WTC11 (cell line): Measurements from ENCODE around the gene ROBO1. TPM values are rescaled to one million over a fixed set of nuclear protein-coding genes. Genes with fewer than 3 reads are reported as not detected.

ENCODE experiments used
- ATAC-seq: fragments of 200-7000 bp; cut with Tn5 transposase; 2 replicates; pipeline ENCODE4 v1.10.0; 2021; ENCODE audit warnings: mild to moderate bottlenecking, moderate library complexity
- CTCF ChIA-PET: fragments of 300-600 bp; sonication (Branson Sonifier 250); formaldehyde crosslinking; loops from one replicate; lab custom pipeline; 2021; ENCODE audit warnings: antibody characterized with exemption; lab: Charles Lee
- POLR2A ChIA-PET: fragments of 350-600 bp; sonication (Branson Sonifier 250); formaldehyde crosslinking; loops from one replicate; lab custom pipeline; 2021; ENCODE audit warnings: antibody characterized with exemption; lab: Charles Lee
- DNase-seq: peaks from one replicate; pipeline ENCODE4 v3.0.0; 2021; ENCODE audit warnings: low spot score
- H3K27ac Mint-ChIP-seq: 2 replicates; pipeline ENCODE4 v1.8.0; 2021; ENCODE audit warnings: mixed read lengths
- H3K27me3 Mint-ChIP-seq: 2 replicates; pipeline ENCODE4 v1.8.0; 2021; ENCODE audit warnings: low read depth, mild to moderate bottlenecking, moderate library complexity, mixed read lengths
- H3K36me3 Mint-ChIP-seq: 2 replicates; pipeline ENCODE4 v1.8.0; 2021; ENCODE audit warnings: mixed read lengths
- H3K4me1 Mint-ChIP-seq: 2 replicates; pipeline ENCODE4 v1.8.0; 2022; ENCODE audit warnings: mixed read lengths
- H3K4me3 Mint-ChIP-seq: 2 replicates; pipeline ENCODE4 v1.8.0; 2021; ENCODE audit warnings: mild to moderate bottlenecking, moderate library complexity, mixed read lengths
- H3K9me3 Mint-ChIP-seq: 2 replicates; pipeline ENCODE4 v1.8.0; 2021; ENCODE audit warnings: mixed read lengths
- AR ChIP-seq: fragments of 250-450 bp; sonication (Bioruptor Pico); IDR thresholded peaks from 2 replicates; pipeline ENCODE4 v1.9.0; 2021; ENCODE audit warnings: mild to moderate bottlenecking
- ATF6 ChIP-seq: sonication (generic); formaldehyde crosslinking; IDR thresholded peaks from 2 replicates; pipeline ENCODE4 v1.8.1; 2023; ENCODE audit warnings: mild to moderate bottlenecking, missing genetic modification reagents
- EMX1 ChIP-seq: fragments of 250-450 bp; sonication (Bioruptor Pico); IDR thresholded peaks from 2 replicates; pipeline ENCODE4 v1.8.0; 2021; ENCODE audit warnings: mild to moderate bottlenecking
- FOXK1 ChIP-seq: sonication (generic); formaldehyde crosslinking; IDR thresholded peaks from 2 replicates; pipeline ENCODE4 v1.8.0; 2022; ENCODE audit warnings: mild to moderate bottlenecking, moderate library complexity, missing genetic modification reagents
- IRF2 ChIP-seq: sonication (generic); formaldehyde crosslinking; IDR thresholded peaks from 2 replicates; pipeline ENCODE4 v1.8.0; 2022; ENCODE audit warnings: low read depth, missing genetic modification reagents, borderline replicate concordance
- MLX ChIP-seq: sonication (generic); formaldehyde crosslinking; IDR thresholded peaks from 2 replicates; pipeline ENCODE4 v1.8.1; 2023; ENCODE audit warnings: mild to moderate bottlenecking, missing genetic modification reagents, moderate library complexity
- MYBL2 ChIP-seq: sonication (generic); formaldehyde crosslinking; IDR thresholded peaks from 2 replicates; pipeline ENCODE4 v1.8.1; 2023; ENCODE audit warnings: mild to moderate bottlenecking, moderate library complexity, missing genetic modification reagents
- NFYB ChIP-seq: sonication (generic); formaldehyde crosslinking; conservative IDR thresholded peaks from 2 replicates; pipeline ENCODE4 v1.8.0; 2022; ENCODE audit warnings: low read depth, missing genetic modification reagents
- NR2C2 ChIP-seq: sonication (generic); formaldehyde crosslinking; IDR thresholded peaks from 2 replicates; pipeline ENCODE4 v1.8.0; 2022; ENCODE audit warnings: mild to moderate bottlenecking, missing genetic modification reagents
- NR3C1 ChIP-seq: sonication (generic); formaldehyde crosslinking; conservative IDR thresholded peaks from 2 replicates; pipeline ENCODE4 v1.8.1; 2023; ENCODE audit warnings: low read depth, mild to moderate bottlenecking, missing genetic modification reagents
- OVOL2 ChIP-seq: fragments of 250-450 bp; sonication (Bioruptor Pico); IDR thresholded peaks from 2 replicates; pipeline ENCODE4 v1.9.0; 2021; ENCODE audit warnings: mild to moderate bottlenecking, borderline replicate concordance
- RORB ChIP-seq: fragments of 250-450 bp; sonication (Bioruptor Pico); IDR thresholded peaks from 2 replicates; pipeline ENCODE4 v1.9.0; 2021; ENCODE audit warnings: mild to moderate bottlenecking
- SOX15 ChIP-seq: fragments of 250-450 bp; sonication (Bioruptor Pico); IDR thresholded peaks from 2 replicates; pipeline ENCODE4 v1.9.0; 2021; ENCODE audit warnings: mild to moderate bottlenecking
- TP53 ChIP-seq: sonication (generic); formaldehyde crosslinking; IDR thresholded peaks from 2 replicates; pipeline ENCODE4 v1.8.1; 2023; ENCODE audit warnings: mild to moderate bottlenecking, missing genetic modification reagents
- USF2 ChIP-seq: sonication (generic); formaldehyde crosslinking; IDR thresholded peaks from 2 replicates; pipeline ENCODE4 v1.8.1; 2023; ENCODE audit warnings: mild to moderate bottlenecking, missing genetic modification reagents, moderate library complexity
- ZNF138 ChIP-seq: sonication (generic); formaldehyde crosslinking; conservative IDR thresholded peaks from 2 replicates; pipeline ENCODE4 v1.8.1; 2022; ENCODE audit warnings: mild to moderate bottlenecking, moderate library complexity, missing genetic modification reagents
- ZNF219 ChIP-seq: sonication (generic); formaldehyde crosslinking; IDR thresholded peaks from 2 replicates; pipeline ENCODE4 v1.8.0; 2023; ENCODE audit warnings: missing genetic modification reagents, mild to moderate bottlenecking, borderline replicate concordance
- ZNF232 ChIP-seq: sonication (generic); formaldehyde crosslinking; IDR thresholded peaks from 2 replicates; pipeline ENCODE4 v1.8.0; 2022; ENCODE audit warnings: mild to moderate bottlenecking, missing genetic modification reagents
- ZNF263 ChIP-seq: sonication (generic); formaldehyde crosslinking; IDR thresholded peaks from 2 replicates; pipeline ENCODE4 v1.8.1; 2022; ENCODE audit warnings: low read depth, mild to moderate bottlenecking, moderate library complexity, missing genetic modification reagents
- ZNF281 ChIP-seq: sonication (generic); formaldehyde crosslinking; IDR thresholded peaks from 2 replicates; pipeline ENCODE4 v1.8.0; 2023; ENCODE audit warnings: mild to moderate bottlenecking, missing genetic modification reagents
- ZNF396 ChIP-seq: fragments of 250-450 bp; sonication (Bioruptor Pico); IDR thresholded peaks from 2 replicates; pipeline ENCODE4 v1.8.0; 2021; ENCODE audit warnings: mild to moderate bottlenecking, moderate library complexity, borderline replicate concordance
- ZNF423 ChIP-seq: fragments of 250-450 bp; sonication (Bioruptor Pico); IDR thresholded peaks from 2 replicates; pipeline ENCODE4 v2.1.2; 2022; ENCODE audit warnings: mild to moderate bottlenecking, moderate library complexity
- ZNF671 ChIP-seq: fragments of 250-450 bp; sonication (Bioruptor Pico); IDR thresholded peaks from 2 replicates; pipeline ENCODE4 v1.8.0; 2021; ENCODE audit warnings: mild to moderate bottlenecking
- ZSCAN18 ChIP-seq: fragments of 250-450 bp; sonication (Bioruptor Pico); IDR thresholded peaks from 2 replicates; pipeline ENCODE4 v2.1.2; 2022; ENCODE audit warnings: mild to moderate bottlenecking, moderate library complexity
- total RNA-seq: library from RNA; stranded (reverse); gene quantifications from 3 replicates; pipeline ENCODE4 v1.2.3, GENCODE V29; 2021

Gene ROBO1
- total RNA-seq, 1 experiment from 2014 or later: 90.9 TPM

- POLR2A ChIA-PET: no interaction called here
- peaks cover 7% of the 10 kb centered on the region; the same call in 1 of the 2 replicates for H3K4me1 Mint-ChIP-seq
- no peak overlapping the region for H3K27ac Mint-ChIP-seq
- CTCF ChIA-PET: no interaction called here
- H3K9me3 Mint-ChIP-seq: no peaks in the 10 kb centered on the region
- DNase-seq: no peak
- no peak for TF ChIP-seq USF2 (CRISPR knock-in tag)
- TF ChIP-seq FOXK1 (CRISPR knock-in tag): no peak
- no peak for TF ChIP-seq ZNF281 (CRISPR knock-in tag)
- no peak for TF ChIP-seq NFYB (CRISPR knock-in tag)
- TF ChIP-seq EMX1 (CRISPR knock-in tag): no peak
- no peak for TF ChIP-seq ZSCAN18 (CRISPR knock-in tag)
- TF ChIP-seq ZNF396 (CRISPR knock-in tag): no peak
- TF ChIP-seq ZNF671 (CRISPR knock-in tag): no peak
- TF ChIP-seq MLX (CRISPR knock-in tag): no peak
- no peak for TF ChIP-seq SOX15 (CRISPR knock-in tag)
- no peak for TF ChIP-seq NR2C2 (CRISPR knock-in tag)
- TF ChIP-seq TP53 (CRISPR knock-in tag): no peak
- no peak for TF ChIP-seq NR3C1
- no peaks in the 10 kb centered on the region for H3K27me3 Mint-ChIP-seq
- H3K4me3 Mint-ChIP-seq: no peak overlapping the region
- no peaks in the 10 kb centered on the region for H3K36me3 Mint-ChIP-seq
- ATAC-seq: no peak
Measured at GRCh38 chr3:79344876-79345871, 422.6 kb downstream of the ROBO1 start.

GRCh38 chr3:79341961-79342360 is 425.8 kb downstream of the ROBO1 start:
- DNase-seq (no peak), ATAC-seq (no peak)
- ChIA-PET POLR2A (no interaction called here), CTCF (no interaction called here)
- no peak overlapping the region for H3K27ac Mint-ChIP-seq
- H3K27me3 Mint-ChIP-seq: no peaks in the 10 kb centered on the region
- TF ChIP-seq EMX1 (CRISPR knock-in tag): no peak
- no peak for TF ChIP-seq ZNF219
- no peak for TF ChIP-seq ZNF232 (CRISPR knock-in tag)
- TF ChIP-seq OVOL2: no peak
- no peak for TF ChIP-seq RORB
- no peak for TF ChIP-seq ZNF263
- no peak for TF ChIP-seq ATF6 (CRISPR knock-in tag)
- TF ChIP-seq TP53 (CRISPR knock-in tag): no peak
- no peak for TF ChIP-seq ZNF423 (CRISPR knock-in tag)
- no peak for TF ChIP-seq IRF2 (CRISPR knock-in tag)
- no peak for TF ChIP-seq MYBL2 (CRISPR knock-in tag)
- no peak for TF ChIP-seq ZNF138
- TF ChIP-seq AR (CRISPR knock-in tag): no peak
- no peak for TF ChIP-seq NFYB (CRISPR knock-in tag)
- H3K4me3 Mint-ChIP-seq: no peak overlapping the region
- peaks cover 5% of the 10 kb centered on the region for H3K36me3 Mint-ChIP-seq
- peaks cover 7% of the 10 kb centered on the region; the same call in 1 of the 2 replicates for H3K4me1 Mint-ChIP-seq
- H3K9me3 Mint-ChIP-seq: peaks cover 5% of the 10 kb centered on the region
